Choroid plexus epithelial cell (primary cell): ENCODE results near the gene IFNAR2.
"Not testable (repeated sequence)": the region's sequence is repeated elsewhere in the genome, so short reads cannot be mapped to it uniquely, and the experiment has no call there.

Experiments used
- DNase-seq: peaks from one replicate; pipeline ENCODE4 v3.0.0-alpha.2; 2010; ENCODE audit warnings: low read depth
- H3K4me3 ChIP-seq: 2 replicates; pipeline ENCODE4 v1.5.1; 2011; ENCODE audit warnings: low read depth, mild to moderate bottlenecking, control low read depth, low read length, moderate library complexity
- CTCF ChIP-seq: conservative IDR thresholded peaks from 2 replicates; pipeline ENCODE4 v1.5.1; 2011; ENCODE audit warnings: low read depth, mild to moderate bottlenecking, control low read depth, inconsistent platforms, low read length, moderate library complexity

Gene IFNAR2

DNA sequence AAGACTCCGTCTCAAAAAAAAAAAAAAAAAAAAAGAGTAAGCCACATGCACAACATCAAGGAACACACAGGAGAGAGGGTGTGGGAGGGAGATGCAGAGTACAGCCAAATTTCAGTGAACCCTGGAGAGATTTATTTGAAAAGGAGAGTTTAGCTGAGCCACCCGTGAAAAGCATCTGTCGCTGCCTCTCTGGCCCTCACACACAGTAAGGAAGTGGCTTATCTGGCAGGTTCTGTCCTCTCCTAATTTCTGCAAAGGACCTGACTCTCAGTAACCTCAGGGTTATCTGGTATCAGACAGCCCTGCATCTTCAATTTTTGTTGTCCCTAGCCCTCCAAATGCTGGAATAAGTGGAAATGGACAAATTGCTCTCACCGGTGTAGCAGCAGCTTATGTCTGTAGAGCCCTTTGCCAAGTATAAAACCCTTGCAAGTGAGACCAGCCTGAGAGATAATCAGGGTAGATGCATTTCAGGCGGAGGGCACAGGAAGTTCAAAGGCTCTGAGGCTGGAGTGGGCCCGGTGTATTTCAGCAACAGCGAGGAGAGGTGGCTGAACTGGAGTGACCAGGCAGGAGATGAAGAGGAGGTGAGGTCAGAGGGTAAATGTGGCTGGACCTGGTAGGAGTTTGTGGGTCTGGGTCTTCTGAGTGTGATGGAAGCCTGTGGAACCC, 19.7 kb downstream of the IFNAR2 start:
- DNase-seq, result no peak
- no peak overlapping the region for H3K4me3 ChIP-seq
- TF ChIP-seq CTCF, result no peak

DNA sequence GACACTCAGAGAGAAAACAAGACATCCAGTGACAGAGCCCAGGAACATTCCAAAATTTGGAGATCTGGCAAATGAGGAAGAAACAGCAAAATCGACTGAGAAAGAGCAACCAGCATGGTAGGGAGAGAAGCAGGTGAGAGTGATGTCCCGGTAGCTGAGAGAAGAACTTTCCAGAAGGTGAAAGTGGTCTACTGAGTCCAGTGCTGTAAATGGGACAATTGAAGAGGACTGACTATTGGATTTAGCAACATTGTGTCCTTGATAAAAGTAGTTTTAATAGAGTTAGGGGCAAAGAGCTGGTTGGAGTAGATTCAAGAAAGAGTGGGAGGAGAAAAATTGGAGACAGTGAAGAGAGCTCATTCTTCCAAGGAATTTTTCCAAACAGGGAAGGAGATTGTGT, 21.4 kb downstream of the IFNAR2 start:
- H3K4me3 ChIP-seq, result no peak overlapping the region
- TF ChIP-seq CTCF, result no peak
- DNase-seq, result no peak

GRCh38 chr21:33253382-33253781, 23.6 kb downstream of the IFNAR2 start:
- not testable (repeated sequence) for DNase-seq, H3K4me3 ChIP-seq

DNA sequence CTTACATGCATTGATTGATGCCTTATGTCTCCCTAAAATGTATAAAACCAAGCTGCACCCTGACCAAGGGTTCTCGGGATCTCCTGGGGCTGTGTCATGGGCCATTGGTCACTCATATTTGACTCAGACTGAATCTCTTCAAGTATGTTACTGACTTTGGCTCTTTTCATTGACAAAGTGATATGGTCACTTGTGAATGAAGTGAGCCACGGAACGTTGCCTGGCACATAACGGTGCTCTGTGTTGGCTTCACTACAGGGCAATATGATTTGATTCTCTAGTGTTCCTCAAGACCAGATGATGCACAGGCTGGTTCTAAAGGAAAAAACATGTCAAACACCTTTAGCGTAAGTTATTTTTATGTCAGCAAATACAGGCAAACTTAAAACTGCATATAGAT, 25.0 kb downstream of the IFNAR2 start:
- no peak overlapping the region for H3K4me3 ChIP-seq
- no peak for DNase-seq
- TF ChIP-seq CTCF, result no peak

DNA sequence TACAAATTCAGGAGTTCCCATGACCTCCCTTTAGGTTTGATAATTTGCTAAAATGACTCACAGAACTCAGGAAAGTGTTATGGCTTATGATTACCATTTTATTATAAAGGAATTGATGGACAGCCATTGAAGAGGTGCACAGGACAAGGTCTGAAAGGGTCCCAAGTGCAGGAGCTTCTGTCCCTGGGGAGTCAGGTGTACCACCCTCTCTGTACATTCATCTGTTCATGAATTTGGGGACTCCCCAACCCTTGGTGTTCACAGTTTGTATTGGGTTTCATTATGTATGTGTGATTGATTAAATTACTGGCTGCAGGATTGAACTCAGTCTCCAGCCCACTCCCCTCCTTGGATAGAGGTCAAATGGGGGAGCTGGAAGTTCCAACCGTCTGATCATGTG, 25.7 kb downstream of the IFNAR2 start:
- TF ChIP-seq CTCF, result no peak

DNA sequence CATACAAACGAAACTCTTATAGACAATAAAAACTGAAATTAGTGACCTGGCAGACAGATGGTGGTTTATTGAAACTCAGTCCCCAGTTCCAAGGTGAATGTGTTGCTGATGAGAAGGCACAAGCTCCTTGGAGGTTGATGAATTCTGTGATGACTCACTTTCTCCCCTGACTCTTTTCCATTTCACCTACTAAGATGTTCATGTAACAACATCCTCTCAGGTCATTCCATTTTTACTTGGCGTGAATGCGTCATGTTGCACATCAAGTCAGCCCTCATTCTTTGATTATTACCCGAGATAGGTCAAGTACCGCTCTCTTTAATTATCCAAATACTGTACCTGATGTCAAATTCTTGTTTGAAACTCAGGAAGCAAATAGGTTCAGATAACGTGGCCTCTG, 26.3 kb downstream of the IFNAR2 start:
- DNase-seq, result no peak
- H3K4me3 ChIP-seq, result no peak overlapping the region
- TF ChIP-seq CTCF, result no peak

More for the DNA sequence above, 25.7 kb downstream of the IFNAR2 start:
- DNase-seq, result no peak
- H3K4me3 ChIP-seq, result no peak overlapping the region

- DNase-seq, result no peak
- TF ChIP-seq CTCF, result no peak
- H3K4me3 ChIP-seq, result no peak overlapping the region
These were observed 27.5 kb downstream of the IFNAR2 start for GRCh38 chr21:33257094-33257803.
